DOHH2 (cell line): Measurements from ENCODE around the gene ROGDI.

Experiments
- H3F3A ChIP-seq: fragments of 200-600 bp; sonication (generic), shearing (Covaris generic); 2 replicates; pipeline ENCODE4 v1.6.0; 2016; ENCODE audit warnings: antibody characterized with exemption, mild to moderate bottlenecking; ENCODE audit not compliant: control insufficient read depth, insufficient read depth
- H3K27ac ChIP-seq: fragments of 200-600 bp; sonication (generic); 2 replicates; pipeline ENCODE4 v1.5.1; 2014; ENCODE audit warnings: low read depth, mild to moderate bottlenecking, low read length, moderate library complexity
- H3K27me3 ChIP-seq: fragments of 200-600 bp; sonication (generic); 2 replicates; pipeline ENCODE4 v1.6.1; 2014; ENCODE audit warnings: mild to moderate bottlenecking, low read length, mixed read lengths; ENCODE audit not compliant: control insufficient read depth
- H3K36me3 ChIP-seq: fragments of 200-600 bp; sonication (generic); 2 replicates; pipeline ENCODE4 v1.6.1; 2014; ENCODE audit warnings: mild to moderate bottlenecking, low read length, moderate library complexity, mixed read lengths; ENCODE audit not compliant: control insufficient read depth
- H3K4me1 ChIP-seq: fragments of 200-600 bp; sonication (generic); 2 replicates; pipeline ENCODE4 v1.6.1; 2014; ENCODE audit warnings: mild to moderate bottlenecking, low read length, mixed read lengths; ENCODE audit not compliant: control insufficient read depth
- H3K4me2 ChIP-seq: fragments of 200-600 bp; sonication (generic); 2 replicates; pipeline ENCODE4 v1.6.0; 2014; ENCODE audit warnings: mild to moderate bottlenecking, low read length, moderate library complexity
- H3K4me3 ChIP-seq: fragments of 200-600 bp; sonication (generic); 2 replicates; pipeline ENCODE4 v1.5.1; 2014; ENCODE audit warnings: mild to moderate bottlenecking, low read length, mixed read lengths
- H3K79me2 ChIP-seq: fragments of 200-600 bp; sonication (generic); 2 replicates; pipeline ENCODE4 v1.6.1; 2014; ENCODE audit warnings: mild to moderate bottlenecking, low read length, mixed read lengths; ENCODE audit not compliant: control insufficient read depth
- H3K9me2 ChIP-seq: fragments of 200-600 bp; sonication (generic); replicated peaks from 2 replicates; pipeline ENCODE4 v1.6.1; 2014; ENCODE audit warnings: mild to moderate bottlenecking, low read length, mixed read lengths; ENCODE audit not compliant: control insufficient read depth
- H3K9me3 ChIP-seq: fragments of 200-600 bp; sonication (generic); 2 replicates; pipeline ENCODE4 v1.6.1; 2014; ENCODE audit warnings: antibody characterized with exemption, low read length, mixed read lengths; ENCODE audit not compliant: control insufficient read depth, insufficient read depth
- H4K20me1 ChIP-seq: fragments of 200-600 bp; sonication (generic); 2 replicates; pipeline ENCODE4 v1.6.0; 2014; ENCODE audit warnings: low read depth, mild to moderate bottlenecking, antibody characterized with exemption, low read length, moderate library complexity; ENCODE audit not compliant: control insufficient read depth, insufficient read depth
- CTCF ChIP-seq: fragments of 200-600 bp; sonication (generic); IDR thresholded peaks from one replicate; pipeline ENCODE4 v1.5.1; 2014; ENCODE audit warnings: antibody characterized with exemption, mild to moderate bottlenecking, low read depth, low read length; ENCODE audit not compliant: poor library complexity, severe bottlenecking
- EZH2phosphoT487 ChIP-seq: fragments of 200-600 bp; sonication (generic); IDR thresholded peaks from 2 replicates; pipeline ENCODE4 v1.6.1; 2017; ENCODE audit warnings: borderline replicate concordance, mild to moderate bottlenecking, antibody characterized with exemption, low read length, moderate library complexity, mixed read lengths

Gene ROGDI

GRCh38 chr16:4795828-4796572 is 6.4 kb downstream of the ROGDI start:
- Histone ChIP-seq H3K79me2 (no peaks in the 10 kb centered on the region), H3F3A (no peaks in the 10 kb centered on the region), H3K4me2 (no peak overlapping the region), H3K9me2 (no peaks in the 10 kb centered on the region), H3K36me3 (no peaks in the 10 kb centered on the region), H3K4me3 (no peak overlapping the region), H3K27me3 (no peaks in the 10 kb centered on the region), H3K27ac (no peak overlapping the region), H3K9me3 (no peaks in the 10 kb centered on the region), H3K4me1 (peaks cover 9% of the 10 kb centered on the region), H4K20me1 (no peaks in the 10 kb centered on the region)
- TF ChIP-seq EZH2phosphoT487 = no peak
- TF ChIP-seq CTCF = no peak

- TF ChIP-seq EZH2phosphoT487 (no peak), CTCF (no peak)
- Histone ChIP-seq H4K20me1 (no peaks in the 10 kb centered on the region), H3K4me3 (no peak within 1 kb of the TSS), H3K27me3 (no peaks in the 10 kb centered on the region), H3K4me1 (peaks cover 3% of the 10 kb centered on the region), H3K79me2 (no peaks in the 10 kb centered on the region), H3K9me2 (no peaks in the 10 kb centered on the region), H3F3A (no peaks in the 10 kb centered on the region), H3K27ac (no peak within 1 kb of the TSS), H3K36me3 (no peaks in the 10 kb centered on the region), H3K4me2 (no peak within 1 kb of the TSS), H3K9me3 (no peaks in the 10 kb centered on the region)
Measured at GRCh38 chr16:4795181-4795827, 7.1 kb downstream of the ROGDI start, which contains the start of gene SMIM22. Gene SMIM22 (plus strand): TSS chr16:4795369. CDS start chr16:4795735, 366 bp downstream.

- Histone ChIP-seq H4K20me1 (no peaks in the 10 kb centered on the region), H3K27me3 (no peaks in the 10 kb centered on the region), H3K4me3 (no peak overlapping the region), H3K9me2 (no peaks in the 10 kb centered on the region), H3K4me1 (no peaks in the 10 kb centered on the region), H3F3A (no peaks in the 10 kb centered on the region), H3K27ac (no peak overlapping the region), H3K79me2 (no peaks in the 10 kb centered on the region), H3K4me2 (no peak overlapping the region), H3K9me3 (no peaks in the 10 kb centered on the region), H3K36me3 (no peaks in the 10 kb centered on the region)
- no peak for TF ChIP-seq EZH2phosphoT487
- no peak for TF ChIP-seq CTCF
Measured at GRCh38 chr16:4792951-4793513, 9.4 kb downstream of the ROGDI start.
